NK-92 (cell line): Measurements from ENCODE around the gene MS4A4E.
"Not testable (repeated sequence)": the region's sequence is repeated elsewhere in the genome, so short reads cannot be mapped to it uniquely, and the experiment has no call there.

ENCODE experiments used
- DNase-seq: peaks from one replicate; lab custom pipeline; 2025; ENCODE audit not compliant: unreplicated experiment; lab: John Stamatoyannopoulos, UW

The MS4A4E gene

GRCh38 chr11:60221692-60222091 lies 21.2 kb downstream of the MS4A4E start:
- no peak for DNase-seq

DNA sequence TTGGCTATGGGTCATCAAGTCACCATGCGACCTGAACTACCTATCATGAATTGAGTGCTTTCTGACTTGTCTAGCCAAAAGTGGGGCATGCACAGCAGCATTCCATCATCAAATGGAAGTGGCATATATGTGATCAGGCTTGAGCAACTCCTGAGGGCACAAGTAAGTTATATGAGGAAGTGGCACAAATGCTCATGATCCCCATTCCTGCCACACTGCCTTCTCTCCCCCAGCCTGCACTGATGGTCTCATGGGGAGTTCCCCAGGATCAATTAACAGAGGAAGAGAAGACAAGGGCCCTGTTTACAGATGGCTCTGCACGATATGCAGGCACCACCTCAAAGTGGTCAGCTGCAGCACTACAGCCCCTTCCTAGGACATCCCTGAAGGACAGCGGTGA lies 21.8 kb downstream of the MS4A4E start:
- no peak for DNase-seq

DNA sequence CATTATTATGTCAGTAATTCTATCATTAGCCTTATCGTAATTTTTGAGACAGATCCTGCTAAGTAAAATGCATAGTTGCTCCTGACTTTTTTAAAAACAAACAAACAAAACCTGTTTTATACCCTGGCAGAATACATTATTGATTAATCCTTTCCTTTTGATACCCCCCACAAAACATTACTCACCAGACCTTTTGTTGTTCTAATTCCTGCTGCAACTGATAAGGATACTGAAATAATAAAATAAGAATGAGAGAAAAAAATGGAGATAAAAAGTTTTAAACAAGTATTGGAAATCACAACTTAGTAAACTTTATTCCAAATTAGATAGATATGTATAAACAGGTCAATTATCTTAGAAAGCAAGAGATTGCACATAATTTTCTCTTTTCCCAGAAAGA lies 28.6 kb downstream of the MS4A4E start:
- DNase-seq: no peak

- no peak for DNase-seq
These were observed 31.7 kb downstream of the MS4A4E start for GRCh38 chr11:60211206-60211605.

DNA sequence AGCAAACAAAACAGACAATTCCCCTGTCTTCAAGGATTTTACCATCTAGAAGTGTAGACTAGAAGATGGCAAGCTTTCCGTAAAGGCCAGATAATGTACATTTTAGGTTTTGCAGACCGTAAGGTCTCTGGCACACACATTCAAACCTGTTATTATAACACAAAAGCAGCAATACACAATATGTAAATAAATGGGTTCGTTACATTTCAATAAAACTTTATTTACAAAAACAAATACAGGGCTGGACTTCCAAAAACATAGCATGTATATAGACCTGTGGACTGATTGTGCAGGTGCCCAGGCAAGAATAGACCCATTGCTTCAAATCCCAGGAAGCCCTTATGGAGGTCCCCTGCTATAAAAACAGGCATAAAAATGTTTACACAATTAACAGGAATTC lies 33.0 kb downstream of the MS4A4E start:
- DNase-seq: no peak

DNA sequence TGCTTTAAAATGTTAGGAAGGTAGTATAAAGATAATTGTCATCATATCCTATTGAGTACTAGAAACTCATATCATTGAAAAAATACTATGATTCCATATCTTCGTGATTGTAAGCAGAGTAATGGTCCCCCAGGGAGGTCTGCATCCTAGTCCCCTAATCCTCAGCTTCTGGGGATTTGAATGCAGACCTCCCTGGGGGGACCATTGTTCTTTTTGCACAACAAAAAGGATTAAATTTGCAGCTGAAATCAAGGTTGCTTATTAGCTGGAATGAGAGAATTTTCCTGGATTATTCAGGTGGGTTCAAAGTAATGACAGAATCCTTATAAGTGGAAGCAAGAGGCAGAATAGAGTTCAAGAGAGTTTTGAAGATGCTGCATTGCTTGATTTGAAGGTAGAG lies 34.0 kb downstream of the MS4A4E start:
- DNase-seq: no peak

DNA sequence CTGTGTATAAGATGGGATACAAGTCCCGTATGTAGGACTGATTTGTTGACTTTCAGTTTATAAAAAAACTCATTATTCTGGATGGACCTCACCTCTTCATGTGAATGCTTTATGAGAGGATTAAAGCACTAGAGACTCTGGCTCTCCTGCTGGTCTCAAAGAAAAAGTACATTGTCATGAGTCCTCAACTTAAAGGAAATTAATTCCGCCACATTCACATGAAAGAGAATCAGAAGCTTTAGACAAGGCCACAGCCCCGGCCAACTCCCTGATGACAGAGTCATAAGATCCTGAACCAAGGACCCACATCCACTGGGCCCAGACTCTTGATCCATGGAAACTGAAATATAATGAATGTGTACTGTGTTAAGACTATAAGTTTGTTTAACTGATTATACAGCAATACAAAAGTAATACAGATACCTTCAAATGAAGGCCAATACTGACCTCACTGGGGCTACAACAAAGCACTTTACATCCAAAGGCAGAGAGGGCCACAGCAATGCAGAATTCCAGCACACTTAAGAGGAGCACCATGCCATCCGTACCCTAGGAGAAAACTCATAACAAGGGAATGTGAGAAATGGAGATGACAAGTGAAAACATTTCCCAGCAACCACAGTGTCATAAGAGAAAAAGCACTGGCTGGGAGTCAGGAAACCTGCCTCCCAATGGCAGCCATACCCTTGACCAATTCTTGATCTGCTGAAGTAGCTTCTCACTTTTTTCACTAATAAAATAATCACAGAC lies 34.6 kb downstream of the MS4A4E start:
- no peak for DNase-seq

DNA sequence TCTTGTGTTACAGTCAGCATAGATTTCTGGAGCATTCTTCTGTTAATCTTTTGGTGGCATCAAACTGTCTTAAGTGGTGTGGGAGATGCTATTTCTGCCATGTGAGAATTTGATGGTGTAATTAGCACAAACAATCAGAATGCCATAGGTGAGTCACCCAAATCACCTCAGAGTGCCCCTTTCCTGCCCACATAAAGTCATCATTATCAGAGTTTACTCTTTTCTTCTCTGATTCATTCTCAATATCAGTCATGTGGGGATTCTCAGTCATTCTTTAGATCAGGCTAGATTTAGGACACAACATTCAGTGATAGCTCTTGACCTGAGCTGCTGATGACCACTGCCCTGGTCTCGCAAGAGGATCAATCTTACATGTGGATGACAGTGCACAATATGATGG lies 36.3 kb downstream of the MS4A4E start:
- DNase-seq: no peak

DNA sequence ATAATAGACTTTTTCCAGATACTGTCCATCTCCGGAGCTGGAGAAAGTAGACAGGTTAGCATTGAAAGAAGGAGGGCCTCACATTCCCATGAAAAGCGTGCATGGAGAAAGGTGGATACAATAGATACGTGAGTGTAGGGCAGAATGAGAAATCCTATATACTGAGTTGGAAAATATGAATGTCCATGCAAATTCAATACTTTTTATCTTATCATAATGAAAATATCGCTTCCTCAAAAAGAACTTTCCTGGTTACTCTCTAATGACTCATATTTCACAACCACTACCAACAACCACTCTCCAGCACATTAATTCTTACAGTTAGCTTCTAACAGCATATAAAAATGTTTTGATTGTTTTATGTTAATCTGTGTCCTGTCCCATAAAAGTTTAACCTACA lies 38.0 kb downstream of the MS4A4E start:
- DNase-seq: no peak

DNA sequence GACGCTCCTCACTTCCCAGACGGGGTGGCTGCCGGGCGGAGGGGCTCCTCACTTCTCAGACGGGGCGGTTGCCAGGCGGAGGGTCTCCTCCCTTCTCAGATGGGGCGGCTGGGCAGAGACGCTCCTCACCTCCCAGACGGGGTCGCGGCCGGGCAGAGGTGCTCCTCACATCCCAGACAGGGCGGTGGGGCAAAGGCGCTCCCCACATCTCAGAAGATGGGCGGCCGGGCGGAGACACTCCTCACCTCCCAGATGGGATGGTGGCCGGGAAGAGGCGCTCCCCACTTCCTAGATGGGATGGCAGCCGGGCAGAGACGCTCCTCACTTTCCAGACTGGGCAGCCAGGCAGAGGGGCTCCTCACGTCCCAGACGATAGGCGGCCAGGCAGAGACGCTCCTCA lies 41.6 kb downstream of the MS4A4E start:
- DNase-seq: not testable (repeated sequence)

GRCh38 chr11:60197442-60197841 lies 45.5 kb downstream of the MS4A4E start:
- DNase-seq: no peak

DNA sequence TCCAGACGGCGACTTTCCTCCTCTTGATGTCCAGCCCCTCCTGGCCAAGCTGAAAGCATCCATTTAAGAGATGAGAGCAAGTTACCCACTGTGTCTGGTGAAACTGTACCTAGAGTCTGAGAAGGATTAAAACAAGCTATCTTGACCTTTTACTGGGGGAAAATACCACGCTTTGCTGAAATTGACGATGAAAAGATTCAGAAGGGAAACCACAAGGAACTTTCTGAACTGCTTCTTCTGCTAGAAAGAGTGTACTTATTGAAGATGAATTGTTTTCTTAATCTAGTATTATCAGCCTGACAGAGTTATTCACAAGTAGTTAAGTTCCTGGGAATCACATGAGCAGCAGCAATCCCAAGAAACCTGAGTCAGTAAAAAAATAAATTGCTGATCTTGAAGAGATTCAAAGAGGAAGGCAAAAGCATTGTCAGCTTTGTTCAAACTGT lies 47.0 kb downstream of the MS4A4E start:
- no peak for DNase-seq

DNA sequence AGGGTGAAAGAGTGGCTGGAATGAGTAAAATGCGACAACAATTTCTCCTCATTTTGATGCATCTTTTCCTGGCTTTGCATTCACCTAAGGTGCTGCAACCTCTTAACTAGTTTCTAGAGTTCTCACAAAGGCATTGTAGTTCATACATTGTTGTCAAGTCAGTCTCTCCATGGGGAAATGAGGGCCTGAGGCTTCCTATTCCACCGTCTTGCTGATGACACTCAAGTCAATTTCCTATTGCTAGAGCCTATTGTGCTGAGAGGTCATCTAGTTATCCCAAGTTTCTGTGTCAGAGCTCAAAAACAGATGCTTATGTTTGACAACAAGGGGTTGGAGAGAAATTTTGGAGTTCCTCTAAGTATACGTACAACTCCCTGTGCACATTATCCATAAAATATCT lies 48.4 kb downstream of the MS4A4E start:
- DNase-seq: no peak

- no peak for DNase-seq
These were observed 49.1 kb downstream of the MS4A4E start for GRCh38 chr11:60193687-60194433.

DNA sequence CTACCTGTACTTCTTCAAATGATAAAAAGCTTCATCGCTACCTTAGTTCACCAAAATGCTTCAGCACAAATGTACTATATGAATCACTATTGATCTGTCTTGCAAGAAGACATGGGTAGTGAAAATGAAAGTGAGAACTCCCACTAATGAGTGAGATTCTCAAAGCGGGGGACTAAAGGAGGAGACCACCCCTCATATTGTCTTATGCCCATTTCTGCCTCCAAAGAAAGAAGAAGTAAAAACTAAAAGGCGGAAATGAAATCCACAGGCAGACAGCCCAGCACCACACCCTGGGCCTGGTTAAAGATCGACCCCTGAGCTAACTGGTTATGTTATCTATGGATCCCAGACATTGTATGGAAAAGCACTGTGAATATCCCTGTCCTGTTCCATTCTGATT lies 50.4 kb downstream of the MS4A4E start:
- not testable (repeated sequence) for DNase-seq

DNA sequence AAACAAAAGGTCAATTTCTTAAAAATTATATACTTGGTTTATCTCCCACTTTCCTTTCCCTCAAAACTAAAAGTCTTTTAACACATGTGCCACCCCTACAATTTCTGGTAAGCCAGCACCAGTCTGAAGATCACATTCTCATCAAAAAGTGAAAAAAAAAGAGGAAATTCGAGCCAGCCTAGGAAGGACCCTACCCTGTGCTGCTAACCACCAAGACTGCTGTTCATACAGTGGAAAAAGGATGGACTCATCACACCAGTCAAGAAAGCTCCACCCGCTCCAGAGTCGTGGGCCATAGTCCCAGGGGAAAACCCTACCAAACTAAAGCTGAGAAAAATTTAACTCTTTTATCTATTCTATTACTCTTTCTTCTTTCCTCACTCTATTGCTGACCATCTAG lies 54.5 kb downstream of the MS4A4E start:
- DNase-seq: not testable (repeated sequence)

DNA sequence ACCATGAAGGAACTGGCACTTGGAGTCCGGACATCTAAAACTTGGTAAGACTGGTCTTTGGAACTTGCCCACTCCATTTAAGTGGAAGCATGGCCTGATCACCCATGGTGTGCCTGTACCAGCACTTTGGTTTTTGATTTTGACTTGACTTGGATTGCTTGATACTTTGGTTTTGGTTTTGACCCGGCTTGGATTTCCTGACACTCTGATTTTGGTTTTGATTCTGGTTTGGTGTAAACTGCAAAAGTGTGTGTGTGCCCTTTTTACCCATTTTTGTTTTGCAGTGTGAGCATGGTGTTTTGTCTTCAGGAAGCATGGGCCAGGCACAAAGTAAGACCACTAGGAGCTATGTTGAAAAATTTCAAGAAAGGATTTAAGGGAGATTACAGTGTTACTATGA lies 56.8 kb downstream of the MS4A4E start:
- DNase-seq: not testable (repeated sequence)

DNA sequence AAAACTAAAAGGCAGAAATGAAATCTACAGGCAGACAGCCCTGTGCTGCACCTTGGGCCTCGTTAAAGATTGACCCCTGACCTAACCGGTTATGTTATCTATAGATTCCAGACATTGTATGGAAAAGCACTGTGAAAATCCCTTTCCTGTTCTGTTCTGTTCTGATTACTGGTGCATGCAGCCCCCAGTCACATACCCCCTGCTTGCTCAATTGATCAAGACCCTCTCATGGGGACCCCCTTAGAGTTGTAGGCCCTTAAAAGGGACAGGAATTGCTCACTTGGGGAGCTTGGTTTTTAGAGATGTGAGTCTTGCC lies 57.5 kb downstream of the MS4A4E start:
- DNase-seq: not testable (repeated sequence)

- no peak for DNase-seq
These were observed 58.0 kb downstream of the MS4A4E start for GRCh38 chr11:60184824-60185511.

GRCh38 chr11:60183591-60184205 lies 59.2 kb downstream of the MS4A4E start:
- no peak for DNase-seq

- no peak for DNase-seq
These were observed 60.2 kb downstream of the MS4A4E start, which contains the start of gene MS4A6A for GRCh38 chr11:60182541-60183330. Gene MS4A6A (minus strand): TSS chr11:60183083. CDS start chr11:60181727, 1,356 bp downstream.
